Measurements from ENCODE around the gene HAP1.
"Not testable (repeated sequence)": the region's sequence is repeated elsewhere in the genome, so short reads cannot be mapped to it uniquely, and the experiment has no call there.

HAP1 gene

GRCh38 chr17:41723801-41724475 lies 10.5 kb downstream of the HAP1 start:
- DNase-seq, result no peak

DNA sequence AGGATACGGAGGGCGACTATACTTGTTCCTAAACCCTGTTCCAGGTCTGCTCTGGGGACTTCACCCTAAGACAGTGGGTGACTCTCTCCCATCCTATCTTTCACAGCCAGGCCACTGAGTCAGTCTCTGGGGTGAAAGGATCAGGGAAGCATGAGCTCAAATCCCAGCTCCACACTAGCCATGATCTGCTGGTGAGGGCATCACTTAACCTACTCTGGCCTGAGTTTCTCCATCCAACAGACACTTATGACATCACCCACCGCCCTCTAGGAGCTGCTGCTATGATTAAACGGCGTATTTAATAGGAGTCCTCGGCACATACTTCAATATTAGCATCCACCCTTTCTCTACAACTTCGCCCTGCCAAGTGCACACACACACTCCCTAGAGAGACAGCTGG lies 12.2 kb downstream of the HAP1 start:
- no peak for DNase-seq

DNA sequence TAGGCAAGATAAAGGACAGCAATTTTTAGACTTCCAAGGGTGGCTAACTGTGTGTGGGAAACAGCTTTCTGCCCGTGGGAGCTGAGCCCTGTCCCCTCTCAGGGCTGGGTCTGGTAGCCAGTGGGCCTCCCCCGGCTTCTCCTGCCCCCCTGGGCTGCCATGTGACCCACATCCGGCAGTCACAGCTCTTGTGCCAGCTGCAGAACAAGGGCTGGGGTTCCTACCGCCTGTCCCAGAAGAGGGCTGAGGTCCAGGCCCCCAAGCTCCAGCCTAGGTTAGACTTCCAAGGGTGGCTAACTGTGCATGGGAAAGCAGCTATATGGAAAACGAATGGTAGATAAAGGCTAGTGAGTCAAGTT lies 16.2 kb downstream of the HAP1 start:
- DNase-seq, result peak; percentile 62

GRCh38 chr17:41717408-41718286 lies 16.8 kb downstream of the HAP1 start:
- DNase-seq, result peak; percentile 95

- DNase-seq, result no peak
These were observed 22.6 kb downstream of the HAP1 start, which contains the start of gene GAST for GRCh38 chr17:41711669-41712400. TSS of gene GAST (plus strand) at chr17:41712331. CDS start at chr17:41715437, 3,106 bp downstream.

- DNase-seq, result peak; percentile 55
These were observed 23.9 kb downstream of the HAP1 start for GRCh38 chr17:41710472-41711090.

GRCh38 chr17:41707803-41708669 lies 26.4 kb downstream of the HAP1 start:
- DNase-seq, result peak; percentile 54

GRCh38 chr17:41705271-41705991 lies 29.0 kb downstream of the HAP1 start:
- peak; percentile 85 for DNase-seq

DNA sequence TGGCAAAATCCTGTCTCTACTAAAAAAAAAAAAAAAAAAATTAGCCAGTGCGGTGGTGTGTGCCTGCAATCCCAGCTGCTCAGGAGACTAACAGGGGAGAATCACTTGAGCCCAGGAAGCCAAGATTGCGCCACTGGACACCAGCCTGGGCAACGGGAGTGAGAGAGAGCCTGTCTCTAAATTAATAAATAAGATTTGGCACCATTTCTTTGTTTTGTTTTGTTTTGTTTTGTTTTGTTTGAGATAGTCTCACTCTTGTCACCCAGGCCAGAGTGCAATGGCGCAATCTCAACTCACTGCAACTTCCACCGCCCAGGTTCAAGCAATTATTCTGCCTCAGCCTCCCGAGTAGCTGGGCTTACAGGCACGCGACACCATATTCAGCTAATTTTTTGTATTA lies 31.7 kb downstream of the HAP1 start:
- no peak for DNase-seq

DNA sequence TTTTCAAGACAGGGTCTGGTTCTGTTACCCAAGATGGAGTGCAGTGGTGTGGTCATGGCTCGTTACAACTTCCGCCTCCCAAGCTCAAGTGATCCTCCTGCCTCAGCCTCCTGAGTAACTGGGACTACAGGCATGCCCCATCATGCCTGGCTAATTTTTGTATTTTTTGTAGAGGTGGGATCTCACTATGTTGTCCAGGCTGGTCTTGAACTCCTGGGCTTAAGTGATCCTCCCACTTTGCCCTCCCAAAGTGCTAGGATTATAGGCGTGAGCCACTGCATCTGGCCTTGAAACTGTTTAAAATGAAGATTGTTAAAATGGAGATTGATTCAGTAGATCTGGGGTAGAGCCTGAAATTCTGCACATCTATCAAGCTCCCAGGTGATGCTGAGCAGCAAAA lies 33.6 kb downstream of the HAP1 start:
- not testable (repeated sequence) for DNase-seq

GRCh38 chr17:41697122-41697962 lies 37.1 kb downstream of the HAP1 start:
- peak; percentile 60 for DNase-seq

DNA sequence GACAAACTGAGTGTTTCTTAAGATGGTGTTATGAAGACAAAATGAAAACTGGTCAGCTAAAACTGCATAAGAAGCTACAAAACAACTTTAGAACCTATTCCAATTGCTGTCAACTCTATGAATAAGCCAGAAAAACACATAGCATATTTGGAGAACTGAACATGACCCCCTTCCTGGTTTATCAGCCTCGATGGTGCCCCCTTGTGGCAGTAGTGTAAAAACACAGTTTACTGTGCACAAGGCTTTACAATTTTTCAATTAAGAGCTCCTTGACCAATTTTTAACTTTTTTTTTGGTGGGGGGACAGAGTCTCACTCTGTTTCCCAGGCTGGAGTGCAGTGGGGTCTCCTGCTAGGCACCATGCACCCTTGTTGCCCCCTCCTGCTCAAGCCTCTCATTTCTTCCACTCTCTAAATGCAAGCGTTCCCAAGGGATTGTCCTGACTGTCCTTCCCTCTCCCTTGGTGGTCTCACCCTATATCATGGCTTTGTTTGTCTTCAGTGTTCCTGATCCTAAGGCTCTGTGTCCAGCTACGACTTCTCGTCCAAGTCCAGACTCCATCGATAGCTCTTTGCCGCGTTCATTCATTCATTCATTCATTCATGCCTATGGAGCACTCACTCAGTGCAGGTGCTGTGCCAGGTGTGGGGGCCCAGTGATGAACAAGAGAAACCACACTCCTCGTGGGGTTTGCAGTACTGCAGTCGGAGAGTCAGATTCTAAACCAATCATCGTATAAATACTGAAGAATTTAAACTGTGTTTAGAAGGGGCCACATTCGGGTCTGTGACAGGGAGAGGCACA lies 38.3 kb downstream of the HAP1 start:
- peak; percentile 72 for DNase-seq

DNA sequence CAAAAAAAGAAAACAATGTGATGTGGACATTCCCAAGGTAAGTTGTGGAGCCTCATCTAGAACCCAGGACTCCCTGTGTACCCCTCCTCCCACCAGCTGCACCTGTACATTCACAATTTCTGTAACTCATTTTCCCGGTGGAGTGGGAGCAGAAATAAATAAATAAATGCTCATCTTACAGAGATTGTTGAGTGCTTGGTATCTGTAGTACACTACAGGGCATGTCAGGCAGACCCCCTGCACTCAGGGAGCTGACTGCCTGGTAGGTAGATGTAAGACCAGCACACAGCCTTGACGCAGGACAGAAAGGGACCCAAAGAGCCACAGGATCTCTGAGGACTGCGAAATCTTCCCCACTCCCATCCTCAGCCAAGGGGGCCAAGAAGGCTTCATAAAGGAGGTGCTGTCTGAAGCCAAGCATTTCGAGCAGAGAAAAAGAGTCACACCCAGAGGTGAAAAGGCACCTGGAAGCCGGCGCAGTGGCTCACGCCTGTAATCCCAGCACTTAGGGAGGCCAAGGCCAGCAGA lies 39.2 kb downstream of the HAP1 start:
- peak; percentile 61 for DNase-seq

DNA sequence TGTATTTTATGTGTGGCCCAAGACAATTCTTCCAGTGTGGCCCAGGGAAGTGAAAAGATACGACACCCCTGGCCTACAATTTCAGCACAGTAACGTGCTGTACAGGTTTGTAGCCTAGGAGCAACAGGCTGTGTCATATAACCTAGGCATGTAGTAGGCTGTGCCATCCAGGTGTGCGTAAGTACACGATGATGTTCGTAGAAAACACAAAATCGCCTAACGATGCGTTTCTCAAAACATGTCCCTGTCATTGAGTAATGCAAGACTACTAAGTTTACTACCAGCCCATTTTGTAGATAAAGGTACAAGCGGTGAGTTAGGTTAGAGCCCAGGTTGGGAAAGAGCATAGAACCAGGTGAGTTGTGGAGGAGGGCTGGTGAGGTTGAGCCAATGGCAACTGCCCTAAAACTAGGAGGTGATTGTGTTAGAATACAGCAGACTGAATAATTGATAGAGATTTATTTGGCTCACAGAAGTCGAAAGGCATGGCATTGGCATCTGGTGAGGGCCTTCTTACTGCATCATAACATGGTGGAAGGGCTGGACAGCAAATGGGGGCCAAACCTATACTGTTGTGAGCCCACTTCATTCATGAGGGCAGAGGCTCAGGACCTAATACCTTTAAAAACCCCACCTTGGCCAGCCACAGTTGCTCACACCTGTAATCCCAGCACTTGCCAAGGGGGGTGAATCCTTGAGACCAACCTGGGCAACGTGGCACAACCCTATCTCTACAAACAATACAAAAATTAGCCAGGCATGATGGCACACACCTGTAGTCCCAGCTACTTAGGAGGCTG lies 41.5 kb downstream of the HAP1 start:
- peak; percentile 57 for DNase-seq

- DNase-seq, result no peak
These were observed 43.2 kb downstream of the HAP1 start for GRCh38 chr17:41691031-41691777.

DNA sequence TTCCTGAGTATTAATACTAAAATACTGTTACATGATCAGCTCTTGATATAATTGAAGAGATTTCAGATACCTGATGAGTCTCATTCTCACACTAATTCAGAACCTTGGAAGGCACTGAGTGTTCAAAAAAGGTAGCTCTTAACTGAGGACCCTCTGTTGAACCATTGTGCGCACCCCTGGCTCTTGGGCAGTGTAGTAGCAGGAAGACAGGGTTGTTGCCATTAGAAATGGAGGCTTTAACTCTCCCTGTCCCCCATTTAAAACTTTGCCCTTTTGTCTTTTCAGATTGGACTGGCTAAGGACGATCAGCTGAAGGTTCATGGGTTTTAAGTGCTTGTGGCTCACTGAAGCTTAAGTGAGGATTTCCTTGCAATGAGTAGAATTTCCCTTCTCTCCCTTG lies 43.9 kb downstream of the HAP1 start:
- DNase-seq, result no peak

DNA sequence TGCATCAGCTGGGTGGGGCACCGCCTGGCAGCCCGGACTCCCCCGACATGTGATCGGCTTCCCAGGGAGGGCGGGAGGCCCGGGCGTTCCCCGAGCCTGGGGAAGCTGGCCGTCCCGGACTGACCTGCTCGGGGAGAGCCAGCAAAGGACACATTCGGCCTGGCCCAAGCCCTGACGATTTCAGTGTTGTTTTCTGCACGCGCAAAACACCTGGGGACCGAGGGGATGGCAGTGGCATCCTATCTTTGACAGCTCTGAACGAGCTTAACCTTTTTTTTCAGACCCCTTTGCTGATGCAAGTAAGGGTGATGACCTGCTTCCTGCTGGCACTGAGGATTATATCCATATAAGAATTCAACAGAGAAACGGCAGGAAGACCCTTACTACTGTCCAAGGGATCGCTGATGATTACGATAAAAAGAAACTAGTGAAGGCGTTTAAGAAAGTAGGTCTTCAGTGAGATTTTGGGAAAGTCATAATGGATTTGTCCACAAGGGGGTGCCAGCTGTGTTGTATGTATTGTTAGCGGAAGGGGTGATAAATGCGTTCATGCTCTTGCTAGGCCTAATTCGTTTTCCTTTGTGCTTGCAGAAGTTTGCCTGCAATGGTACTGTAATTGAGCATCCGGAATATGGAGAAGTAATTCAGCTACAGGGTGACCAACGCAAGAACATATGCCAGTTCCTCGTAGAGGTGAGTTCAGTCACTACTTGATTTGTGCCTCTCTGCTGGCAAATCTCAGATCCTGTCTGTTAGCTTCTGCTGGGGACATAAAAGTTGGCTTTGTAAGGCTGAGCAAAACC lies 44.7 kb downstream of the HAP1 start:
- DNase-seq, result peak; percentile 64
